HG03565 (cell line): ENCODE results near the gene DENND2C.
"Not testable (repeated sequence)": the region's sequence is repeated elsewhere in the genome, so short reads cannot be mapped to it uniquely, and the experiment has no call there.

Experiments used
- ATAC-seq: cut with Tn5 transposase; IDR thresholded peaks from one replicate; pipeline ENCODE4 v1.9.1; 2021; ENCODE audit warnings: mild to moderate bottlenecking, moderate library complexity; ENCODE audit not compliant: unreplicated experiment

The DENND2C gene

GRCh38 chr1:114610546-114611245, 59.2 kb downstream of the DENND2C start:
- no peak for ATAC-seq

GRCh38 chr1:114609826-114610225, 60.0 kb downstream of the DENND2C start:
- no peak for ATAC-seq

GRCh38 chr1:114609026-114609425, 60.8 kb downstream of the DENND2C start:
- no peak for ATAC-seq

- ATAC-seq = no peak
Observed at GRCh38 chr1:114607223-114607622, 62.6 kb downstream of the DENND2C start.

- no peak for ATAC-seq
Observed at GRCh38 chr1:114597949-114598348, 71.9 kb downstream of the DENND2C start.

GRCh38 chr1:114595602-114596001, 74.2 kb downstream of the DENND2C start:
- ATAC-seq = no peak

GRCh38 chr1:114594046-114594445, 75.8 kb downstream of the DENND2C start:
- no peak for ATAC-seq

- ATAC-seq = no peak
Observed at GRCh38 chr1:114589122-114589521, 80.7 kb downstream of the DENND2C start.

- no peak for ATAC-seq
Observed at GRCh38 chr1:114588196-114588689, 81.6 kb downstream of the DENND2C start.

GRCh38 chr1:114587203-114587991, 82.5 kb downstream of the DENND2C start:
- ATAC-seq = no peak

- no peak for ATAC-seq
Observed at GRCh38 chr1:114586513-114587047, 83.3 kb downstream of the DENND2C start.

GRCh38 chr1:114585231-114585630, 84.6 kb downstream of the DENND2C start:
- no peak for ATAC-seq

GRCh38 chr1:114581335-114582287, 88.2 kb downstream of the DENND2C start, which contains the start of gene BCAS2:
Gene BCAS2 (minus strand): TSS chr1:114581615. CDS start chr1:114581591, 24 bp downstream.
- ATAC-seq = peak; percentile 100

GRCh38 chr1:114574365-114574764, 95.5 kb downstream of the DENND2C start:
- ATAC-seq = no peak

- ATAC-seq = no peak
Observed at GRCh38 chr1:114564141-114564540, 105.7 kb downstream of the DENND2C start.

- ATAC-seq = not testable (repeated sequence)
Observed at GRCh38 chr1:114562978-114563510, 106.8 kb downstream of the DENND2C start.

GRCh38 chr1:114561333-114561732, 108.5 kb downstream of the DENND2C start:
- ATAC-seq = no peak

- no peak for ATAC-seq
Observed at GRCh38 chr1:114559356-114559755, 110.5 kb downstream of the DENND2C start.

GRCh38 chr1:114558544-114558943, 111.3 kb downstream of the DENND2C start:
- peak; percentile 48 for ATAC-seq

GRCh38 chr1:114554577-114554976, 115.3 kb downstream of the DENND2C start:
- ATAC-seq = no peak
